Neural crest cell (in vitro differentiated cells): ENCODE results near the gene MAP2K7. TPM values are rescaled to one million over a fixed set of nuclear protein-coding genes. Genes with fewer than 3 reads are reported as not detected.

Experiments
- DNase-seq: peaks from one replicate; pipeline ENCODE4 v3.0.0; 2021; ENCODE audit warnings: low read depth, mixed read lengths, low spot score
- H3K27ac Mint-ChIP-seq: one replicate; pipeline ENCODE4 v1.8.0; 2021; ENCODE audit warnings: mild to moderate bottlenecking, mixed read lengths; ENCODE audit not compliant: unreplicated experiment
- H3K27me3 Mint-ChIP-seq: 2 replicates; pipeline ENCODE4 v1.8.0; 2021; ENCODE audit warnings: low read depth, mild to moderate bottlenecking, mixed read lengths
- H3K36me3 Mint-ChIP-seq: 2 replicates; pipeline ENCODE4 v1.8.0; 2021; ENCODE audit warnings: low read depth, mild to moderate bottlenecking, mixed read lengths
- H3K4me1 Mint-ChIP-seq: 2 replicates; pipeline ENCODE4 v1.8.0; 2021; ENCODE audit warnings: mixed read lengths
- H3K4me3 Mint-ChIP-seq: one replicate; pipeline ENCODE4 v1.8.0; 2021; ENCODE audit warnings: mild to moderate bottlenecking, mixed read lengths
- H3K9me3 Mint-ChIP-seq: 2 replicates; pipeline ENCODE4 v1.8.0; 2021; ENCODE audit warnings: mixed read lengths
- CTCF ChIP-seq: fragments of 200-600 bp; sonication (generic); conservative IDR thresholded peaks from 2 replicates; pipeline ENCODE4 v1.5.0; 2021; ENCODE audit warnings: antibody characterized with exemption, mild to moderate bottlenecking
- total RNA-seq: library from RNA; stranded (reverse); gene quantifications from 2 replicates; pipeline ENCODE4 v1.2.1, GENCODE V29; 2021

Gene MAP2K7
- total RNA-seq, 1 donor from 2014 or later: 50.7 TPM

- Mint-ChIP-seq H3K4me3 (peak within 1 kb of the TSS; percentile 90), H3K4me1 (peaks cover 24% of the 10 kb centered on the region), H3K27ac (peak within 1 kb of the TSS; percentile 99), H3K36me3 (peaks cover 6% of the 10 kb centered on the region), H3K9me3 (no peaks in the 10 kb centered on the region), H3K27me3 (no peaks in the 10 kb centered on the region)
- DNase-seq: peak; percentile 95
- TF ChIP-seq CTCF: no peak
Observed at GRCh38 chr19:7943444-7944176, 39.9 kb downstream of the MAP2K7 start, which contains the start of gene TIMM44. Gene TIMM44 (minus strand): TSS chr19:7943666. CDS start chr19:7943651, 15 bp downstream.

GRCh38 chr19:7944177-7944761, 40.6 kb downstream of the MAP2K7 start:
- H3K4me1 Mint-ChIP-seq: peaks cover 24% of the 10 kb centered on the region
- peak; percentile 99 for TF ChIP-seq CTCF

GRCh38 chr19:7947939-7948338, 44.3 kb downstream of the MAP2K7 start:
- no peak for DNase-seq
- TF ChIP-seq CTCF: no peak
- no peaks in the 10 kb centered on the region for H3K9me3 Mint-ChIP-seq
- no peak overlapping the region for H3K27ac Mint-ChIP-seq
- peak overlapping the region; percentile 51 for H3K4me3 Mint-ChIP-seq
- H3K27me3 Mint-ChIP-seq: no peaks in the 10 kb centered on the region
- peaks cover 16% of the 10 kb centered on the region for H3K4me1 Mint-ChIP-seq
- no peaks in the 10 kb centered on the region for H3K36me3 Mint-ChIP-seq

More at GRCh38 chr19:7944177-7944761, 40.6 kb downstream of the MAP2K7 start:
- H3K4me3 Mint-ChIP-seq: peak overlapping the region; percentile 90
- H3K27ac Mint-ChIP-seq: peak overlapping the region; percentile 99
- H3K27me3 Mint-ChIP-seq: no peaks in the 10 kb centered on the region
- peak; percentile 94 for DNase-seq
- H3K9me3 Mint-ChIP-seq: no peaks in the 10 kb centered on the region
- peaks cover 4% of the 10 kb centered on the region for H3K36me3 Mint-ChIP-seq

GRCh38 chr19:7953060-7953459, 49.4 kb downstream of the MAP2K7 start:
- Mint-ChIP-seq H3K27ac (peak overlapping the region; percentile 50), H3K4me1 (peaks cover 4% of the 10 kb centered on the region), H3K4me3 (no peak overlapping the region)

GRCh38 chr19:7953576-7953975, 49.9 kb downstream of the MAP2K7 start:
- Mint-ChIP-seq H3K4me1 (peaks cover 4% of the 10 kb centered on the region), H3K27me3 (no peaks in the 10 kb centered on the region), H3K36me3 (peaks cover 5% of the 10 kb centered on the region), H3K9me3 (no peaks in the 10 kb centered on the region), H3K4me3 (no peak overlapping the region), H3K27ac (peak overlapping the region; percentile 54)
- TF ChIP-seq CTCF: no peak
- DNase-seq: no peak

More at GRCh38 chr19:7953060-7953459, 49.4 kb downstream of the MAP2K7 start:
- Mint-ChIP-seq H3K27me3 (no peaks in the 10 kb centered on the region), H3K36me3 (peaks cover 3% of the 10 kb centered on the region), H3K9me3 (no peaks in the 10 kb centered on the region)
- no peak for TF ChIP-seq CTCF
- no peak for DNase-seq
